ENCODE results near the gene E4F1. TPM values are rescaled to one million over a fixed set of nuclear protein-coding genes. Genes with fewer than 3 reads are reported as not detected.

Gene E4F1
- total RNA-seq, 2 donors from 2014 or later: 32.0 to 33.6 TPM

DNA sequence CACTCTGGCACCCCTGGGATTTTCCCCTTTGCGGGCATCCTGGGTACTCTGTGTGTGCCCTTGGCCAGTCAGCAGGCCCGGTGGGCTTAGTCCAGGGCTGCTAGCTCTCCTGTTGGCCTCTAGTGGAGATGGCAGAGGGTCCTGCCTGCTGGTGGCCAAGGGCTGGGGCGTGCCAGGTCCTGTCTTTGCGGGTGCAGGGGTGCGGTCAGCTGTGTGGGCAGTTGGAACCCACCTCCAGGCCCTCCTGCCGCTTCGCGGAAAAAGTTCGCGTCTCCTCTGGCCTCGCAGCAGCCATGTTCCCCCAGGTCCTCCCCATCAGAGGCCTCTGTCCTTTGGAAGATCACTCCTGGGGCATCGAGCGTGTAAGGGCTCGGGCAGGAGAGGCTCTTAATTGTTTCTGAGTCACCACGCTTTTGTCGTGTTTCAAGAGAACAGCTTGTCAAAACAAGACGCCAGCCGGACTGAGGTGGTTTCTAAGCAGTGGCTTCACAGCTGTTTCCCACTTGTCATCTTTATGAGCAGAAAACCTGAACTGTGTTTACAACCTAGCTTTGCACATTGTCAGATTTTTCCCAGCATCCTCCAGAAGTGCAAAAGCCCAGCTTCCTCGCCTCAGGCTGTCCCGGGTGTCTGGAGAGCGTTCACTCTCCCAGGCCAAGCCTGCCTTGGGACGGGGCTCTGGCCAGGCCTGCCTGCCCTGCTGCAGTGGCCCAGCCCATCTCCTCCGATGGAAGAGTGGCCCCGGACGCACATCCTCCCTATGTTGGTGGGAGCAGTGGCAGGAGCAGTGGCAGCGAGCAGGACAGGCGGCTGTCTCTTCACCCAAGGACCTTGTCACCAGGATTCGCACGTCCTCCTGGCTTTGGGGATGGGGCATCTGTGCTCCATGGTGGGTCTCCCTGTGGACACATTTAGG lies 7.9 kb downstream of the E4F1 start:
- Mint-ChIP-seq H3K4me3 (no peak overlapping the region), H3K27me3 (no peaks in the 10 kb centered on the region), H3K4me1 (peaks cover 6% of the 10 kb centered on the region), H3K27ac (no peak overlapping the region), H3K36me3 (ENCODE audit: low read depth) (peaks cover 4% of the 10 kb centered on the region)
- H3K9me3 ChIP-seq (ENCODE audit: control insufficient read depth, low read length, poor library complexity, severe bottlenecking): no peaks in the 10 kb centered on the region
- ATAC-seq (no peak), DNase-seq (no peak)

DNA sequence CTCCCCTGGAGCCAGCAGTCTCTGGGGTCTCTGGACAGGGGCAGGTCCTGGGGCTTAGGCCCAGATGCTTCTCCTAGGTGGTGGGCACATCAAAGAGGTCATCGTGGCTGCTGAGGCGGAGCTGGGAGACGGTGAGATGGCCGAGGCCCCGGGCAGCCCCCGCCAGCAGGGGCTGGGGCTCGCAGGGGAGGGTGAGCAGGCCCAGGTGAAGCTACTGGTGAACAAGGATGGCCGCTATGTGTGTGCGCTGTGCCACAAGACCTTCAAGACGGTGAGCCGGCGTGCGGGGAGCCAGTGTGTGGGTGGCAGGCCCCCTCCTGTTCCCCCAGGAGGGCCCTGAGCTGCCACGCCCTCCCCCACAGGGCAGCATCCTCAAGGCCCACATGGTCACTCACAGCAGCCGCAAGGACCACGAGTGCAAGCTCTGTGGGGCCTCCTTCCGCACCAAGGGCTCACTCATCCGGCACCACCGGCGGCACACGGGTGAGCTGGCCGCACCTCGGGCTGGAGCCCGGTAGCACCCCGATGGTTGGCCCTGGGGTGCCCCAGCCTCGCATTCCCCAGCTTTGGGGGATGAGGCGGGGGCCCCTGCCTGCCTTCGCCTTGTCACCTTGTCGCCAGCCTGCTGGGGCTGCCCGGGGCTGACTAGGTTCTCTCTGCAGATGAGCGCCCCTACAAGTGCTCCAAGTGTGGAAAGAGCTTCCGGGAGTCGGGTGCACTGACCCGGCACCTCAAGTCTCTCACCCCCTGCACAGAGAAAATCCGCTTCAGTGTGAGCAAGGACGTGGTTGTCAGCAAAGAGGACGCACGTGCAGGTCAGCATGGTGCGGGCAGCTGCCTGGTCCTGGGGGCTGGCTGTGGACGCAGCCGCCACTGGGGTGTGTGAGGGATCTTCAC lies 9.0 kb downstream of the E4F1 start:
- DNase-seq (no peak), ATAC-seq (no peak)
- no peaks in the 10 kb centered on the region for H3K9me3 ChIP-seq (ENCODE audit: control insufficient read depth, low read length, poor library complexity, severe bottlenecking)
- Mint-ChIP-seq H3K36me3 (ENCODE audit: low read depth) (peaks cover 4% of the 10 kb centered on the region), H3K27ac (no peak overlapping the region), H3K4me1 (peaks cover 3% of the 10 kb centered on the region), H3K4me3 (no peak overlapping the region), H3K27me3 (no peaks in the 10 kb centered on the region)

DNA sequence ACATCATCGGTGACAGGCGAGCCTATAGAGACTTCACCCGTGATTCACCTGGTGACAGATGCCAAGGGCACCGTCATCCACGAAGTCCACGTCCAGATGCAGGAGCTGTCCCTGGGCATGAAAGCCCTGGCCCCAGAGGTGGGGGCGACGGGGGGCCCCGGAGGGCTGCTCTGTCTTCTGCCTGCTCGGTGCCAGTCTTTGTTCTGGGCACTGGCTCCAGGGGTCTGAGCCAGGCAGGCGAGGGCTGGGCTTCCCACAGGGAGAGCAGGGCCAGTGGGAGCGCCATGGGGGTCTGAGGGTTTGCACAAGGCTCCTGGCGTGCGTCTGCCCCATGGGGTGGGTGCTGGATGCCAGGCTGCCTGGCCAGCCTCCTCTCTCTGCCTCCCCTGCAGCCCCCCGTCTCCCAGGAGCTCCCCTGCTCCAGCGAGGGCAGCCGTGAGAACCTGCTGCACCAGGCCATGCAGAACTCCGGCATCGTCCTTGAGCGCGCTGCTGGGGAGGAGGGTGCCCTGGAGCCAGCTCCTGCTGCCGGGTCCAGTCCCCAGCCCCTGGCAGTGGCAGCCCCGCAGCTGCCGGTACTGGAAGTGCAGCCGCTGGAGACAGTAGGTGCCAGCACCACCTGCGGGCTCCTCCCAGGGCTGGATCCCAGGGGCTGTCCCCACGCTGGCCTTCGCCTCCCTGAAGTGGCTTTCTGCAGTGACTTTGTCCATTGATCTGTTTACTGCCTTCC lies 9.8 kb downstream of the E4F1 start:
- no peak for DNase-seq
- H3K4me1 Mint-ChIP-seq: peaks cover 3% of the 10 kb centered on the region
- no peaks in the 10 kb centered on the region for H3K9me3 ChIP-seq (ENCODE audit: control insufficient read depth, low read length, poor library complexity, severe bottlenecking)
- H3K27ac Mint-ChIP-seq: no peak overlapping the region
- ATAC-seq: no peak
- no peaks in the 10 kb centered on the region for H3K27me3 Mint-ChIP-seq
- H3K4me3 Mint-ChIP-seq: no peak overlapping the region
- H3K36me3 Mint-ChIP-seq (ENCODE audit: low read depth): peaks cover 4% of the 10 kb centered on the region

DNA sequence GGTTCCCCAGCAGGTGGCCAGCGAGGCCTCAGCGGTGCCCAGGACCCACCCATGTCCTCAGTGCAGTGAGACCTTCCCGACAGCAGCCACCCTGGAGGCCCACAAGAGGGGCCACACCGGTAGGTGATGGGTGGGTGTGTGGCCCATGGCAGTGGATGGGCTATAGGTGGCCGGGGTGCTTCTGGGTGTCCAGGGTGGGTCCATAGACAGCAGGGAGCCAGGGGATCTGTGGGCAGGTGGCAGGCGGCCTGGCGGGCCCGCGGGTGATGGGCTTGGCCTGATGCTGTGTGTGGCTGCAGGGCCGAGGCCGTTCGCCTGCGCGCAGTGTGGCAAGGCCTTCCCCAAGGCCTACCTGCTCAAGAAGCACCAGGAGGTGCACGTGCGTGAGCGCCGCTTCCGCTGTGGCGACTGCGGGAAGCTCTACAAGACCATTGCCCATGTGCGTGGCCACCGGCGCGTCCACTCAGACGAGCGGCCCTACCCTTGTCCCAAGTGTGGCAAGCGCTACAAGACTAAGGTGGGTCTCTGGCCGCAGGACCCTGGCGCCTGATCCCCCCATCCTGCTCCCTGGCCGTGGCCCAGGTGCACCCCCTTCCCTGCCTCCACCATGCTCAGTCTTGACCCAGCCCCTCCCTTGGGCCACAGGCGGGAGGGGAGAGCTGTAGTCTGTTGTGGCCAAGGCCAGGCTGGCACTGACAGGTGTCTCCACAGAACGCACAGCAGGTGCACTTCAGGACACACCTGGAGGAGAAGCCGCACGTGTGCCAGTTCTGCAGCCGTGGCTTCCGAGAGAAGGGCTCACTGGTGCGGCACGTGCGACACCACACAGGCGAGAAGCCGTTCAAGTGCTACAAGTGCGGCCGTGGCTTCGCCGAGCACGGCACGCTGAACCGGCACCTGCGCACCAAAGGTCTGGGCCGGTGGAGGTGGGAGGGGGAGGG lies 10.8 kb downstream of the E4F1 start:
- H3K4me3 Mint-ChIP-seq: no peak overlapping the region
- DNase-seq (no peak), ATAC-seq (no peak)
- H3K9me3 ChIP-seq (ENCODE audit: control insufficient read depth, low read length, poor library complexity, severe bottlenecking): no peaks in the 10 kb centered on the region
- H3K4me1 Mint-ChIP-seq: peaks cover 3% of the 10 kb centered on the region
- peaks cover 4% of the 10 kb centered on the region for H3K36me3 Mint-ChIP-seq (ENCODE audit: low read depth)
- no peak overlapping the region for H3K27ac Mint-ChIP-seq
- no peaks in the 10 kb centered on the region for H3K27me3 Mint-ChIP-seq

DNA sequence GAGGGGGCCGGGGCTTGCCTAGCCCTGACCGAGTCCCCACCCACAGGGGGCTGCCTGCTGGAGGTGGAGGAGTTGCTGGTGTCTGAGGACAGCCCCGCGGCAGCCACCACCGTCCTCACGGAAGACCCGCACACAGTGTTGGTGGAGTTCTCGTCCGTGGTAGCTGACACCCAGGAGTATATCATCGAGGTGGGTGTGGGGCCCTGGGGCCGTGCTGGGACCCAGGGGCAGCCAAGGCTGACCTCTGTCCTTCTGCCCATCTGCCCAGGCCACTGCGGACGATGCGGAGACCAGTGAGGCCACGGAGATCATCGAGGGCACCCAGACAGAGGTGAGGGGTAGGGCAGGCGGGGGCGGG lies 11.4 kb downstream of the E4F1 start:
- Mint-ChIP-seq H3K4me3 (no peak overlapping the region), H3K4me1 (peaks cover 3% of the 10 kb centered on the region), H3K27me3 (no peaks in the 10 kb centered on the region), H3K36me3 (ENCODE audit: low read depth) (peaks cover 4% of the 10 kb centered on the region), H3K27ac (no peak overlapping the region)
- DNase-seq (no peak), ATAC-seq (no peak)
- no peaks in the 10 kb centered on the region for H3K9me3 ChIP-seq (ENCODE audit: control insufficient read depth, low read length, poor library complexity, severe bottlenecking)

DNA sequence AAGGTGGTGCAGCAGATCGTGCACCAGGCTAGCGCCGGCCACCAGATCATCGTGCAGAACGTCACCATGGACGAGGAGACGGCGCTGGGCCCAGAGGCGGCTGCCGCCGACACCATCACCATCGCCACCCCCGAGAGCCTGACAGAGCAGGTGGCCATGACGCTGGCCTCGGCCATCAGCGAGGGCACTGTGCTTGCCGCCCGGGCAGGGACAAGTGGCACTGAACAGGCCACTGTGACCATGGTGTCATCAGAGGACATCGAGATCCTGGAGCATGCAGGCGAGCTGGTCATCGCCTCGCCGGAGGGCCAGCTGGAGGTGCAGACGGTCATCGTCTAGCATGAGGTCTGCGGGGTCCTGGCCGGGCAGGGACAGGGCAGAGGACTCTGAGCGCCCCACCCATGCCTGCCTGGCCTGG lies 11.9 kb downstream of the E4F1 start:
- no peak overlapping the region for H3K4me3 Mint-ChIP-seq
- peaks cover 2% of the 10 kb centered on the region for H3K36me3 Mint-ChIP-seq (ENCODE audit: low read depth)
- DNase-seq: no peak
- H3K27me3 Mint-ChIP-seq: no peaks in the 10 kb centered on the region
- peaks cover 3% of the 10 kb centered on the region for H3K4me1 Mint-ChIP-seq
- H3K27ac Mint-ChIP-seq: no peak overlapping the region
- ATAC-seq: no peak
- no peaks in the 10 kb centered on the region for H3K9me3 ChIP-seq (ENCODE audit: control insufficient read depth, low read length, poor library complexity, severe bottlenecking)

DNA sequence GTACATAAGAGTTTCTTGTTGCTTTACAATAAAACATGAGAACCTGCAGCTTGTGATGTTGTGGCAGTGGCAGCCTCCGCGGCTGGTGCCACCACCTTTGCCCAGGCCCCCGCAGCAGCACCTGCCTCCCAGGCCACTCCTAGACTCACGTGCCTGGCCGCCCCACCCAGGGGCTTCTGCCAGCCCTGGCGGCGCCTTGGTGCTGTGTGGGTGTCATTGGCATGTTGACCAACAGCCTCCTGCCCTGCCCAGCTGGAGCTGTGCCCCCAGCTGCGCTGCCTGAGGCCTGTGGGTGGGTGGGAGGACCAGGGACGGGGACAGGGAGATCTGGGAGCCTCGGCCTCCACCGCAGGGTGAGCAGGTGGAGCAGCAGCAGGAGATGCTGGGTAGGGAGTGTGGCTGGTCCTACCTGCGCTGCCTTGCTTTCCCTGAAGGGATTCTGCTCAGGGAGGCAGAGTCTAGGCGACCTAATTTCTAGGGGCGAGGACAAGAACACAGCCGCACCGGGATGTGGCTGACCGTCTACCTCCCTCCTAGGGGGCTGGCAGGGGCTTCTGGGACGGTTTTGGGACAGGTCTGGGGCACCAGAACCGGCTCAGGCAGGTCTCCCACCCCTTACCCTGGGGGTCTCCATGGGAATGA lies 12.4 kb downstream of the E4F1 start:
- peaks cover 3% of the 10 kb centered on the region for H3K4me1 Mint-ChIP-seq

DNA sequence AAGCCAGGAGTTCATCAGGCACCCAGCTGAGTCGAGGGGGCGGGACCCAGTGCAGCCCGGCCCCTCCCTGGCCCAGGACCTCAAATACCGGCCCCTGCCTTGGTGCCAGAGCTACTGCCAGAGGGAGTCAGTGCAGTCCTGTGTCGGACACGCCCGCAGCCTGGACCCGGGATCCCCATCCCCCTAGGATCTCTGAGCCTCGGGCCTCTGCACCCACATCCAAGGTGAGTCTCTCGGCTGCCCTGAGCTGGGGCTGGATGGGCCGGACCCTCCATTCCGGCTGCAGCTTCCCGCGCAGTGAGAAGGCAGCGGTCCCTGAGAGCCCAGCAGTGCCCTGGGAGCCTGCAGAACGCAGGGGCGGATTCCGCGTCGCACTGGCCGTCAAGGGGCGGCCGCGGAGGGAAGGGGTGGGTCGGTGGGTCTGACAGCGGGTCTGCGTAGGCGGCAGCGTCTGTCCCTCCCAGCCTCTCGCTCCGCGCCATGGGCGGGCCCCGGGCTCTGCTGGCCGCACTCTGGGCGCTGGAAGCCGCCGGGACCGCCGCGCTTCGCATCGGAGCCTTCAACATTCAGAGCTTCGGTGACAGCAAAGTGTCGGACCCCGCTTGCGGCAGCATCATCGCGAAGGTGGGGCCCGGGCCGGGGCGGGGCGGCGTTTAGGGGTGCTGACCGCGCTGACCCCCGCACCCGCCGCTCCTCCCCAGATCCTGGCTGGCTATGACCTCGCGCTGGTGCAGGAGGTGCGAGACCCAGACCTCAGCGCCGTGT lies 13.1 kb downstream of the E4F1 start, which contains the start of gene DNASE1L2:
Gene DNASE1L2 (plus strand): TSS at position 108 of the 765 bp plus-strand sequence. CDS start 373 bp downstream, at position 481.
- Mint-ChIP-seq H3K36me3 (ENCODE audit: low read depth) (peaks cover 2% of the 10 kb centered on the region), H3K27ac (no peak within 1 kb of the TSS), H3K27me3 (no peaks in the 10 kb centered on the region), H3K4me3 (no peak within 1 kb of the TSS), H3K4me1 (peaks cover 3% of the 10 kb centered on the region)
- no peaks in the 10 kb centered on the region for H3K9me3 ChIP-seq (ENCODE audit: control insufficient read depth, low read length, poor library complexity, severe bottlenecking)
- DNase-seq (no peak), ATAC-seq (peak; percentile 31)

More for the DNA sequence above, 12.4 kb downstream of the E4F1 start:
- no peaks in the 10 kb centered on the region for H3K27me3 Mint-ChIP-seq
- no peak overlapping the region for H3K4me3 Mint-ChIP-seq
- H3K9me3 ChIP-seq (ENCODE audit: control insufficient read depth, low read length, poor library complexity, severe bottlenecking): no peaks in the 10 kb centered on the region
- peaks cover 2% of the 10 kb centered on the region for H3K36me3 Mint-ChIP-seq (ENCODE audit: low read depth)
- ATAC-seq (peak; percentile 18), DNase-seq (no peak)
- H3K27ac Mint-ChIP-seq: no peak overlapping the region

DNA sequence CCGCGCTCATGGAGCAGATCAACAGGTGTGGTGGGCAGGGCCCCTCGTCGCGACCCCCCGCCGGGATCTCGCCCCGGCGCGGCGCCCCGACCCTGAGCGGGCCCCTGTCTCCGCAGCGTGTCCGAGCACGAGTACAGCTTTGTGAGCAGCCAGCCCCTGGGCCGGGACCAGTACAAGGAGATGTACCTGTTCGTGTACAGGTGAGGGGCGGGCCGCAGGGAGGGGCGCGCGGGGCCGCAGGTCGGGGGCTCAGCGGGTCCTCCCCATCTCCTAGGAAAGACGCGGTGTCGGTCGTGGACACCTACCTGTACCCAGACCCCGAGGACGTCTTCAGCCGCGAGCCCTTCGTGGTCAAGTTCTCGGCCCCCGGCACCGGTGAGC lies 13.7 kb downstream of the E4F1 start:
- Mint-ChIP-seq H3K36me3 (ENCODE audit: low read depth) (peaks cover 2% of the 10 kb centered on the region), H3K4me1 (peaks cover 3% of the 10 kb centered on the region), H3K27ac (no peak overlapping the region), H3K27me3 (no peaks in the 10 kb centered on the region), H3K4me3 (no peak overlapping the region)
- no peaks in the 10 kb centered on the region for H3K9me3 ChIP-seq (ENCODE audit: control insufficient read depth, low read length, poor library complexity, severe bottlenecking)
- ATAC-seq: no peak
- DNase-seq: no peak

DNA sequence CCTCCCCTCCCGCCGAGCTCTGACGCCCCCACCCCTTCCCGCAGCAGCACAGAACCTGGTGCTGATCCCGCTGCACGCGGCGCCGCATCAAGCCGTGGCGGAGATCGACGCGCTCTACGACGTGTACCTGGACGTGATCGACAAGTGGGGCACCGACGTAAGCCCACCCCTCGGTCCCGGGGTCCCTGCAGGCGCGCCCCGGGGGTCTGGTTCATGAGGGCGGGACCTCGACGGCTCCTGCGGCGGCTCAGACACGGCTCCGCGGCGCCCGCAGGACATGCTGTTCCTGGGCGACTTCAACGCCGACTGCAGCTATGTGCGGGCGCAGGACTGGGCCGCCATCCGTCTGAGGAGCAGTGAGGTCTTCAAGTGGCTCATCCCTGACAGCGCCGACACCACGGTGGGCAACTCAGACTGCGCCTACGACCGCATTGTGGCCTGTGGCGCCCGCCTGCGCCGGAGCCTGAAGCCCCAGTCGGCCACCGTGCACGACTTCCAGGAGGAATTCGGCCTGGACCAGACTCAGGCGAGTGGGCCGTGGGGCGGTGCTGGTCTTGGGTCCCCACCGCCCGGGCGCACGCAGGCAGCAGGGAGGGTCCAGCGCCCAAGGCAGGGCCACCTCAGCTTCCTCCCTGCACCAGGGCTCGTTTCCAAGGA lies 14.2 kb downstream of the E4F1 start:
- Mint-ChIP-seq H3K27me3 (no peaks in the 10 kb centered on the region), H3K4me1 (peaks cover 5% of the 10 kb centered on the region), H3K27ac (no peak overlapping the region), H3K36me3 (ENCODE audit: low read depth) (peaks cover 2% of the 10 kb centered on the region), H3K4me3 (no peak overlapping the region)
- DNase-seq (no peak), ATAC-seq (no peak)
- no peaks in the 10 kb centered on the region for H3K9me3 ChIP-seq (ENCODE audit: control insufficient read depth, low read length, poor library complexity, severe bottlenecking)

Data from T-helper 17 cell (primary cell).